Measurements from ENCODE around the gene SEC24B. TPM values are rescaled to one million over a fixed set of nuclear protein-coding genes. Genes with fewer than 3 reads are reported as not detected.

The SEC24B gene
- total RNA-seq, 1 experiment from 2014 or later, result 39.3 TPM

- no TSS peak for BruUV-seq (replicated peaks)
- Histone ChIP-seq H3K4me3 (ENCODE audit: low read depth, low read length, poor library complexity, severe bottlenecking) (no peak overlapping the region), H3K4me1 (ENCODE audit: insufficient read depth, low read length, poor library complexity, severe bottlenecking) (peaks cover 50% of the 10 kb centered on the region), H3K27ac (ENCODE audit: low read depth, low read length, poor library complexity, severe bottlenecking) (no peak overlapping the region), H3K9me3 (ENCODE audit: low read depth, low read length, poor library complexity, severe bottlenecking) (no peaks in the 10 kb centered on the region), H3K36me3 (ENCODE audit: insufficient read depth, low read length, poor library complexity, severe bottlenecking) (no peaks in the 10 kb centered on the region), H3K27me3 (replicated peaks; ENCODE audit: insufficient read depth, low read depth, low read length, poor library complexity) (no peaks in the 10 kb centered on the region)
- intact Hi-C loops (cut with micrococcal nuclease; ENCODE audit: unreplicated experiment), result no loop called here
- DNase-seq (ENCODE audit: low spot score), result no peak
- CTCF ChIA-PET, result no interaction called here
- POLR2A ChIA-PET (ENCODE audit: low non-redundant PET), result interaction anchor here (0.6 kb wide), 1 partner anchor 384 kb away, joined by 3 read pairs; no protein-coding TSS in a partner anchor
- no peak for TF ChIP-seq CTCF (conservative IDR thresholded peaks at IDR 0.05; ENCODE audit: low read depth, low read length)
Measured at GRCh38 chr4:109436504-109436903, 2.9 kb downstream of the SEC24B start.

- DNase-seq (ENCODE audit: low spot score), result no peak
- Histone ChIP-seq H3K27ac (ENCODE audit: low read depth, low read length, poor library complexity, severe bottlenecking) (peak overlapping the region; percentile 48), H3K4me1 (ENCODE audit: insufficient read depth, low read length, poor library complexity, severe bottlenecking) (peaks cover 36% of the 10 kb centered on the region), H3K4me3 (ENCODE audit: low read depth, low read length, poor library complexity, severe bottlenecking) (no peak overlapping the region), H3K9me3 (ENCODE audit: low read depth, low read length, poor library complexity, severe bottlenecking) (peaks cover 4% of the 10 kb centered on the region), H3K36me3 (ENCODE audit: insufficient read depth, low read length, poor library complexity, severe bottlenecking) (peaks cover 7% of the 10 kb centered on the region), H3K27me3 (replicated peaks; ENCODE audit: insufficient read depth, low read depth, low read length, poor library complexity) (no peaks in the 10 kb centered on the region)
- intact Hi-C loops (cut with micrococcal nuclease; ENCODE audit: unreplicated experiment), result no loop called here
- CTCF ChIA-PET, result no interaction called here
- TF ChIP-seq EZH2 (IDR thresholded peaks at IDR 0.05; ENCODE audit: borderline replicate concordance, low read depth, low read length, poor library complexity, severe bottlenecking) (no peak), CTCF (conservative IDR thresholded peaks at IDR 0.05; ENCODE audit: low read depth, low read length) (no peak)
- no TSS peak for BruUV-seq (replicated peaks)
- POLR2A ChIA-PET (ENCODE audit: low non-redundant PET), result no interaction called here
Measured at GRCh38 chr4:109440948-109441347, 7.3 kb downstream of the SEC24B start.

- no peaks in the 10 kb centered on the region for H3K27me3 ChIP-seq (replicated peaks; ENCODE audit: insufficient read depth, low read depth, low read length, poor library complexity)
- ChIA-PET POLR2A (ENCODE audit: low non-redundant PET) (no interaction called here), CTCF (no interaction called here)
- H3K27ac ChIP-seq (ENCODE audit: low read depth, low read length, poor library complexity, severe bottlenecking), result no peak overlapping the region
- TF ChIP-seq CTCF (conservative IDR thresholded peaks at IDR 0.05; ENCODE audit: low read depth, low read length), result no peak
- no peak for TF ChIP-seq EZH2 (IDR thresholded peaks at IDR 0.05; ENCODE audit: borderline replicate concordance, low read depth, low read length, poor library complexity, severe bottlenecking)
- peaks cover 14% of the 10 kb centered on the region for H3K36me3 ChIP-seq (ENCODE audit: insufficient read depth, low read length, poor library complexity, severe bottlenecking)
- peaks cover 31% of the 10 kb centered on the region for H3K4me1 ChIP-seq (ENCODE audit: insufficient read depth, low read length, poor library complexity, severe bottlenecking)
- no peak for DNase-seq (ENCODE audit: low spot score)
- intact Hi-C loops (cut with micrococcal nuclease; ENCODE audit: unreplicated experiment), result no loop called here
- no peak overlapping the region for H3K4me3 ChIP-seq (ENCODE audit: low read depth, low read length, poor library complexity, severe bottlenecking)
- BruUV-seq (replicated peaks), result no TSS peak
- peaks cover 8% of the 10 kb centered on the region for H3K9me3 ChIP-seq (ENCODE audit: low read depth, low read length, poor library complexity, severe bottlenecking)
Measured at GRCh38 chr4:109441862-109442458, 8.3 kb downstream of the SEC24B start.
